Measurements from ENCODE around the gene APOBEC3H.

Gene APOBEC3H

GRCh38 chr22:39136317-39136716 is 39.3 kb downstream of the APOBEC3H start:
- Histone ChIP-seq H3K4me3 (replicated peaks; ENCODE audit: low read depth, low read length) (no peak overlapping the region), H3K27me3 (replicated peaks; ENCODE audit: control insufficient read depth, insufficient read depth, low read length) (no peaks in the 10 kb centered on the region), H3K36me3 (ENCODE audit: control insufficient read depth, insufficient read depth, low read length) (peaks cover 3% of the 10 kb centered on the region)
- TF ChIP-seq, protein P1, sequence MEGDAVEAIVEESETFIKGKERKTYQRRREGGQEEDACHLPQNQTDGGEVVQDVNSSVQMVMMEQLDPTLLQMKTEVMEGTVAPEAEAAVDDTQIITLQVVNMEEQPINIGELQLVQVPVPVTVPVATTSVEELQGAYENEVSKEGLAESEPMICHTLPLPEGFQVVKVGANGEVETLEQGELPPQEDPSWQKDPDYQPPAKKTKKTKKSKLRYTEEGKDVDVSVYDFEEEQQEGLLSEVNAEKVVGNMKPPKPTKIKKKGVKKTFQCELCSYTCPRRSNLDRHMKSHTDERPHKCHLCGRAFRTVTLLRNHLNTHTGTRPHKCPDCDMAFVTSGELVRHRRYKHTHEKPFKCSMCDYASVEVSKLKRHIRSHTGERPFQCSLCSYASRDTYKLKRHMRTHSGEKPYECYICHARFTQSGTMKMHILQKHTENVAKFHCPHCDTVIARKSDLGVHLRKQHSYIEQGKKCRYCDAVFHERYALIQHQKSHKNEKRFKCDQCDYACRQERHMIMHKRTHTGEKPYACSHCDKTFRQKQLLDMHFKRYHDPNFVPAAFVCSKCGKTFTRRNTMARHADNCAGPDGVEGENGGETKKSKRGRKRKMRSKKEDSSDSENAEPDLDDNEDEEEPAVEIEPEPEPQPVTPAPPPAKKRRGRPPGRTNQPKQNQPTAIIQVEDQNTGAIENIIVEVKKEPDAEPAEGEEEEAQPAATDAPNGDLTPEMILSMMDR (IDR thresholded peaks at IDR 0.05; ENCODE audit: insufficient read depth, low read length, poor library complexity, severe bottlenecking) = no peak
- DNase-seq (ENCODE audit: extremely low read depth, insufficient read length) = no peak

DNA sequence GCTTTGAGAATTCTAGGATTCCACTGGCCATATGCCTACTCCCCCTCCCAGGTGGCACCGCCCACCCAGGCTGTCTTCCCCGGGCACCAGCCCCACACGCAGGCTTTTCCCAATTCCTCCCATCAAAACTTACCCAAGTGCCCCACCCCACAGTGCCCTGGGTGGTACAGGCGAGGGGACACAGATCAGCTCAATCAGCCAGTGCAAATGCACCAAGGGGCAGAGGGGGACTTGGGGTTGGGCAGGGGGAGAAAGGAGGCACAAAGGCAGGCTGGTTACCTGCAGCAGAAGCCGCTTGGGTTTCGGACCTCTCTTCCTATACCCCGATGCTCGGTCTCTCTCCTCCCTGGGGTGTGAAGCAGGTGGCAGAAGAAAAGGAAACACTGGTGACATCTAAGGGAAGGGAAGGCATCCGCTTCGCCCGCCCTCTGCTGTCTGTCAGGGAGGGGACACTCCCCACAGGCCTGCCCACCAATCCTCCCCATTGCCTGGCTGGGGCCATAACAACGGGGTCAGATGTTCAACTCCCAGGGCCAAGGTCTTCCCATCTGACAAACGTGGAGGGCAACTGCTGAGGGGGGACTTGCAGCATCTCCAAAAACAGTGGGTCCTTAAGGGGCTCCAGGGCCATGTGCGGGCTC is 41.4 kb downstream of the APOBEC3H start:
- TF ChIP-seq, protein P1 (IDR thresholded peaks at IDR 0.05; ENCODE audit: insufficient read depth, low read length, poor library complexity, severe bottlenecking) = no peak
- DNase-seq (ENCODE audit: extremely low read depth, insufficient read length) = no peak
- Histone ChIP-seq H3K4me3 (replicated peaks; ENCODE audit: low read depth, low read length) (no peak overlapping the region), H3K27me3 (replicated peaks; ENCODE audit: control insufficient read depth, insufficient read depth, low read length) (no peaks in the 10 kb centered on the region), H3K36me3 (ENCODE audit: control insufficient read depth, insufficient read depth, low read length) (peaks cover 3% of the 10 kb centered on the region)

DNA sequence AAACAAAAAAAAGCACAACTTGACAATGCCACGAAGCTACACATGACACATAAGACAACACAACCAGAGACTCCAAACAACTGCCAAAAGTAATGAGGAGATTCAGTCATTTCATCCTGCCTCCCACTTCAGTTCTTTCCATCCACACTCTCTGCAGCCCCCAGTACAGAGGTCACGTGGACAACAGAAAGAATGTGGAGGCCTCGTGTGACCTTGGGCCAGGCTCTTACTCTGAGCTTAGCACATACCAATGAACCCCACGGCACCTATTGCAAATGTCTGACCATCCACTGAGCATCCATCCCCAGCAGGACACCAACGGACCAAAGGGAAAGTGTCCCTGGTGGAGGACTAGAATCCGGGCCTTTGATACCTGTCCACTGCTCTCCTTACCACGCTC is 42.9 kb downstream of the APOBEC3H start:
- H3K27me3 ChIP-seq (replicated peaks; ENCODE audit: control insufficient read depth, insufficient read depth, low read length) = no peaks in the 10 kb centered on the region
- H3K4me3 ChIP-seq (replicated peaks; ENCODE audit: low read depth, low read length) = no peak overlapping the region
- H3K36me3 ChIP-seq (ENCODE audit: control insufficient read depth, insufficient read depth, low read length) = peaks cover 3% of the 10 kb centered on the region; the same call in 1 of the 2 replicates
- TF ChIP-seq, protein P1 (IDR thresholded peaks at IDR 0.05; ENCODE audit: insufficient read depth, low read length, poor library complexity, severe bottlenecking) = no peak
- DNase-seq (ENCODE audit: extremely low read depth, insufficient read length) = no peak

DNA sequence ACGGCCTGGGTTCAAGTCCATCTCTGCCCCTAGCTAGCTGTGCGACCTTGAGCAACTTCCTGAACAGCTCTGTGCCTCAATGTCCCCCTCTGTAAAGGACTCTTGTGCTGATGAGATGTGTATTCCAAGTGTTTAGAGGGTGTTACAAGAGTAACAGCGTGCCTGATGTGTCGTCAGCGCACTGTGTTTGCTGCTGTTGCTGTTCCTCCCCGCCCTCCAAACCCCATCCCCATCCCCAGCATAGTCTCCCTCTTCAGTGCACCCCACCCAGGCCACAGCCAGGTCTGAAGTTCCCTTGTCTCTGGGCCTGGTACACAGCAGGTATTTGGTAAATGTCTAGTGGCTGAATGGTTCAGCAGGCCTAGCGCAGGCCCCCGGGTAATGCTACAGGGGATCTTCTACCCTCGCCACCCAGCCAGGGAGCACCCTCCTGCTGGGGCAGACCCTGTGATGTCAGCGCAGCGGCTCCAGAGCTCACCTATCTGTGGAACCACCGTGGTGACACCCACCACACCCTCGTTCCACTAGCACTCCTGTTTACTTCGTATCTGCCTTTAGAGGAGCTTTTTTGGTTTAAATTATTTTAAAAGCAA is 45.1 kb downstream of the APOBEC3H start:
- peaks cover 3% of the 10 kb centered on the region; the same call in 1 of the 2 replicates for H3K36me3 ChIP-seq (ENCODE audit: control insufficient read depth, insufficient read depth, low read length)
- TF ChIP-seq, protein P1 (IDR thresholded peaks at IDR 0.05; ENCODE audit: insufficient read depth, low read length, poor library complexity, severe bottlenecking) = no peak
- H3K27me3 ChIP-seq (replicated peaks; ENCODE audit: control insufficient read depth, insufficient read depth, low read length) = no peaks in the 10 kb centered on the region
- H3K4me3 ChIP-seq (replicated peaks; ENCODE audit: low read depth, low read length) = no peak overlapping the region
- DNase-seq (ENCODE audit: extremely low read depth, insufficient read length) = no peak

DNA sequence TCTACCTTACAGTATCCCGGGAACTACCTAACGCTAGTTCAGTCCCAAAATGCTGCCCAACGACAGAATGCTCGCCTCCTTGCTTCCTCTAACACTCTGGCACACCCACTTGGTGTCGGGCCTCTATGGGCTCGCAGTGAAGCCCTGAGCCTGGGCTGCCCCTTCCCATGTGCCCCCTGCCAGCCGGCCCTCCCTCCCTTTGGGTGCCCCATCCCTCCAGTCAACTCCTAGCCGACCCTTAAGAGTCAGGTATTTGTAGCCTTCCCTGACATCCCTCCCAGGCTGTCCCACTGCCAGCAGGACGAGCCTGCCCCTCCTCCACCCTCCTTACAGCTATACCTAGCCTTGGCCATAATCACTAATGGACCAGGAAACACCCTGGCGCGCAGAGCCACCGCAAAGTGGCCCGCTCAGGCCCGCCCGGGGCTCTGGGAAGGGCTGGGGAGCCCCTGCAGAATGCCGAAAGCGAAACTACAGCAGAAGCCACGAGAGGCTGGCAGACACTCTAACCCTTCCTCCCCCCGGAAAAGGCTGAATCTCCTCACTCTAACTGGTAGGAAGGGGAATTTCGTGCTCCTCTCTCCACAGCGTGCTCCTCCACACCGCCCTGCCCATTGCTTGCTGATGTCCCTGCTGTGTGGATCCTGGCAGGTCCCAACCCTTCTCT is 47.2 kb downstream of the APOBEC3H start:
- Histone ChIP-seq H3K27me3 (replicated peaks; ENCODE audit: control insufficient read depth, insufficient read depth, low read length) (no peaks in the 10 kb centered on the region), H3K36me3 (ENCODE audit: control insufficient read depth, insufficient read depth, low read length) (peaks cover 6% of the 10 kb centered on the region), H3K4me3 (replicated peaks; ENCODE audit: low read depth, low read length) (peak overlapping the region; percentile 73)
- TF ChIP-seq, protein P1 (IDR thresholded peaks at IDR 0.05; ENCODE audit: insufficient read depth, low read length, poor library complexity, severe bottlenecking) = no peak
- DNase-seq (ENCODE audit: extremely low read depth, insufficient read length) = peak; percentile 74
